ENCODE results near the gene VARS1.

DNA sequence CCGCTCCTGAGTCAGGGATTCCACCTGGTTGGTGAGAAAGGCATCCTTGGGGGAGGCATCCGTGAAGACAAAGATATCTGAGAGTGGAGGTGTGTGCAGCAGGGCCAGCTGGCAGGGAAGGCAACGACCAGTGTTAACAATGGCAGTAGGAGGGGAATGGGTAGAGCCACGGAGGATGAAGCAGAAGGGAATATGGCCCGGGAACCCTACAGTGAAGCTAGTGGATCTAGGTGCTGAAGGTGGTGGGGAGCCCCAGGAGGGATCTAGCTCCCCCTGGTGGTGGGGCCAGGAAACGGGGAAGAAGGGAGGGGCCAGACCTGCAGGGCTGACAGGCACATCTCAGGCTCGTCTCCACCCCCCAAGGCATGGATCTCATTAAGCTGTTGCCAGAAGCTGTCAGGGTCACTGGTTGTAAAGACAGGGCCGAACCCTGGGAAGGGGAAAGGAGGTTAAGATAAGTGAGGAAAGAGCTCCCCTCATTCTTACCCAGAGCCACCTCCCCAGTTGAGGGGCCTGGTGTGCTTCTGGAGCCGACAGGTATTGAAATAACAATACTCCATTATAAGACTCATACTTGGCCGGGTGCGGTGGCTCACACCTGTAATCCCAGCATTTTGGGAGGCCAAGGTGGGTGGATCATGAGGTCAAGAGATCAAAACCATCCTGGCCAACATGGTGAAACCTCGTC, 25.7 kb downstream of the VARS1 start:
- TF ChIP-seq POLR2AphosphoS5 (IDR thresholded peaks at IDR 0.05; ENCODE audit: low read depth): no peak
- peak; percentile 91 to 94 for TF ChIP-seq CTCF (conservative IDR thresholded peaks at IDR 0.05; ENCODE audit: low read depth in 2 of 2)

Measured in GM23338 (cell line).